ENCODE measurements around the gene PDCD1LG2.

PDCD1LG2 gene

GRCh38 chr9:5531101-5531882, 21.0 kb downstream of the PDCD1LG2 start:
- DNase-seq (ENCODE audit: low read depth): no peak

- DNase-seq (ENCODE audit: low read depth): no peak
Observed at GRCh38 chr9:5532306-5532705, 22.0 kb downstream of the PDCD1LG2 start.

GRCh38 chr9:5532790-5533189, 22.5 kb downstream of the PDCD1LG2 start:
- DNase-seq (ENCODE audit: low read depth): no peak

- DNase-seq (ENCODE audit: low read depth): no peak
Observed at GRCh38 chr9:5536684-5537083, 26.4 kb downstream of the PDCD1LG2 start.

GRCh38 chr9:5543875-5544702, 33.8 kb downstream of the PDCD1LG2 start:
- no peak for DNase-seq (ENCODE audit: low read depth)

- no peak for DNase-seq (ENCODE audit: low read depth)
Observed at GRCh38 chr9:5549658-5550650, 39.6 kb downstream of the PDCD1LG2 start.

- DNase-seq (ENCODE audit: low read depth): no peak
Observed at GRCh38 chr9:5551368-5552150, 41.2 kb downstream of the PDCD1LG2 start.

GRCh38 chr9:5552301-5552700, 42.0 kb downstream of the PDCD1LG2 start:
- no peak for DNase-seq (ENCODE audit: low read depth)

GRCh38 chr9:5553211-5553610, 42.9 kb downstream of the PDCD1LG2 start:
- no peak for DNase-seq (ENCODE audit: low read depth)

GRCh38 chr9:5554254-5554653, 43.9 kb downstream of the PDCD1LG2 start:
- DNase-seq (ENCODE audit: low read depth): no peak

GRCh38 chr9:5556101-5556705, 45.9 kb downstream of the PDCD1LG2 start:
- DNase-seq (ENCODE audit: low read depth): no peak

GRCh38 chr9:5557606-5558587, 47.6 kb downstream of the PDCD1LG2 start:
- peak; percentile 22 for DNase-seq (ENCODE audit: low read depth)

- no peak for DNase-seq (ENCODE audit: low read depth)
Observed at GRCh38 chr9:5559659-5560058, 49.3 kb downstream of the PDCD1LG2 start.

- DNase-seq (ENCODE audit: low read depth): no peak
Observed at GRCh38 chr9:5560443-5561100, 50.2 kb downstream of the PDCD1LG2 start.

GRCh38 chr9:5561828-5562488, 51.6 kb downstream of the PDCD1LG2 start:
- DNase-seq (ENCODE audit: low read depth): no peak

- DNase-seq (ENCODE audit: low read depth): no peak
Observed at GRCh38 chr9:5562806-5563416, 52.6 kb downstream of the PDCD1LG2 start.

- DNase-seq (ENCODE audit: low read depth): no peak
Observed at GRCh38 chr9:5563417-5563815, 53.1 kb downstream of the PDCD1LG2 start.

- DNase-seq (ENCODE audit: low read depth): no peak
Observed at GRCh38 chr9:5563886-5564285, 53.6 kb downstream of the PDCD1LG2 start.

All from activated T-helper 1 cell treated with Interleukin-2 at 50 U/mL for 16 hours (primary cell).